Testis (tissue), 2 donors: ENCODE measurements around the gene PPP1R7.

Experiments
- CTCF ChIP-seq, 3 experiments: fragments of 450-650 bp in 2 of 3; fragments of 200-600 bp in 1 of 3; sonication (generic) in 1 of 3; IDR thresholded peaks; one replicate each; pipeline ENCODE4 v1.5.1; 2016 to 2019; ENCODE audit warnings: antibody characterized with exemption in 3 of 3, mild to moderate bottlenecking in 2 of 3, moderate library complexity in 1 of 3
- POLR2A ChIP-seq: fragments of 450-650 bp; IDR thresholded peaks from one replicate; pipeline ENCODE4 v1.6.1; 2017; ENCODE audit warnings: antibody characterized with exemption, mild to moderate bottlenecking, moderate library complexity

- TF ChIP-seq POLR2A (no peak), CTCF (IDR thresholded peaks at IDR 0.05) (no peak)
Observed at GRCh38 chr2:241111440-241111805, 38.8 kb upstream of the PPP1R7 start.
